CD4-positive, alpha-beta T cell treated with Interleukin-6 at 100 ng/mL for 8 hours (primary cell): Measurements from ENCODE around the gene DCAF8.
A peak's percentile ranks its signal among the peaks of the same experiment; 100 is the strongest.
"Not testable (repeated sequence)": the region's sequence is repeated elsewhere in the genome, so short reads cannot be mapped to it uniquely, and the experiment has no call there.

Experiments used
- DNase-seq: peaks from one replicate; pipeline ENCODE4 v3.0.0-alpha.2; 2020; ENCODE audit warnings: mixed read lengths, low spot score

The DCAF8 gene

GRCh38 chr1:160261893-160262794 lies at the start of gene DCAF8:
TSS of gene DCAF8 (minus strand) at chr1:160262549. CDS start at chr1:160244008, 18,541 bp downstream.
- peak; percentile 97 for DNase-seq

- no peak for DNase-seq
Measured at GRCh38 chr1:160309571-160309970, 47.2 kb upstream of the DCAF8 start.

- no peak for DNase-seq
Measured at GRCh38 chr1:160309185-160309557, 46.8 kb upstream of the DCAF8 start.

- DNase-seq = no peak
Measured at GRCh38 chr1:160308451-160309184, 46.3 kb upstream of the DCAF8 start.

GRCh38 chr1:160307118-160307791 lies 44.9 kb upstream of the DCAF8 start:
- no peak for DNase-seq

GRCh38 chr1:160300173-160300572 lies 37.8 kb upstream of the DCAF8 start:
- no peak for DNase-seq

GRCh38 chr1:160296036-160296435 lies 33.7 kb upstream of the DCAF8 start:
- DNase-seq = no peak

GRCh38 chr1:160293020-160293968 lies 30.9 kb upstream of the DCAF8 start:
- no peak for DNase-seq

- peak; percentile 74 for DNase-seq
Measured at GRCh38 chr1:160291248-160292220, 29.2 kb upstream of the DCAF8 start.

- not testable (repeated sequence) for DNase-seq
Measured at GRCh38 chr1:160287769-160288168, 25.4 kb upstream of the DCAF8 start.

- DNase-seq = no peak
Measured at GRCh38 chr1:160285506-160285905, 23.2 kb upstream of the DCAF8 start.

GRCh38 chr1:160284782-160285344 lies 22.5 kb upstream of the DCAF8 start, which contains the start of gene PEX19:
TSS of gene PEX19 (minus strand) at chr1:160285133. CDS start at chr1:160285124, 9 bp downstream.
- peak; percentile 91 for DNase-seq

GRCh38 chr1:160284220-160284781 lies 22.0 kb upstream of the DCAF8 start:
- no peak for DNase-seq

- no peak for DNase-seq
Measured at GRCh38 chr1:160282807-160283206, 20.5 kb upstream of the DCAF8 start.

GRCh38 chr1:160277987-160278386 lies 15.6 kb upstream of the DCAF8 start:
- no peak for DNase-seq

- DNase-seq = no peak
Measured at GRCh38 chr1:160277330-160277729, 15.0 kb upstream of the DCAF8 start.

- DNase-seq = no peak
Measured at GRCh38 chr1:160271025-160271424, 8.7 kb upstream of the DCAF8 start.

- DNase-seq = no peak
Measured at GRCh38 chr1:160267284-160267991, 5.1 kb upstream of the DCAF8 start.
